K562 (cell line): ENCODE data around the gene DHX57. TPM values are rescaled to one million over a fixed set of nuclear protein-coding genes. Genes with fewer than 3 reads are reported as not detected.
A peak's percentile ranks its signal among the peaks of the same experiment; 100 is the strongest.
"Not testable (repeated sequence)": the region's sequence is repeated elsewhere in the genome, so short reads cannot be mapped to it uniquely, and the experiment has no call there.

Source experiments
- ATAC-seq: fragments of 200-7000 bp; cut with Tn5 transposase; 3 replicates; pipeline ENCODE4 v1.9.1; 2020; ENCODE audit warnings: moderate library complexity
- BruUV-seq: library from RNA; stranded (reverse); fragments of 400-500 nt; replicated peaks from 2 replicates; lab custom pipeline; 2021; lab: Mats Ljungman, UMichigan
- CTCF ChIA-PET: fragments of 300-600 bp; formaldehyde crosslinking; extraction: SDS; loops from one replicate; lab custom pipeline; 2021; ENCODE audit warnings: low intra/inter-chr PET ratio; lab: Yijun Ruan, JAX
- POLR2A ChIA-PET: fragments of 300-600, 350-650 bp; sonication (Branson Sonifier 250); formaldehyde crosslinking; extraction: SDS; loops from one replicate; lab custom pipeline; 2021; ENCODE audit warnings: antibody characterized with exemption, inconsistent platforms; lab: Yijun Ruan, JAX
- DNase-seq, 4 experiments: peaks; one replicate each; pipeline versions ENCODE4 v3.0.0 to v3.0.0-alpha.2; 2011 to 2018; ENCODE audit warnings: low spot score in 3 of 4, mixed read lengths in 3 of 4; ENCODE audit errors: extremely low read depth in 1 of 4
- FAIRE-seq: peaks from 2 replicates; lab custom pipeline; 2011; peaks lifted over from hg19 to GRCh38; lab: Jason Lieb, UNC
- H2AFZ ChIP-seq: 2 replicates; pipeline ENCODE4 v1.6.0; 2011; ENCODE audit warnings: low read depth, low read length, control low read depth, inconsistent platforms
- H3K27ac ChIP-seq: fragments of 200-600 bp; 3 replicates; pipeline ENCODE4 v1.8.0; 2011; ENCODE audit warnings: low read depth, mild to moderate bottlenecking, control low read depth, inconsistent platforms, low read length, moderate library complexity, mixed read lengths; ENCODE audit errors: extremely low read depth
- H3K27me3 ChIP-seq, 2 experiments: fragments of 300-600 bp in 1 of 2; 2 replicates in 1 of 2; 3 replicates in 1 of 2; pipeline versions ENCODE4 v1.6.0 to v1.8.0; 2011; ENCODE audit warnings: inconsistent platforms in 2 of 2, low read length in 2 of 2, mild to moderate bottlenecking in 1 of 2, mixed read lengths in 1 of 2, moderate library complexity in 1 of 2; ENCODE audit not compliant: control insufficient read depth in 2 of 2, insufficient read depth in 2 of 2
- H3K36me3 ChIP-seq: fragments of 300-600 bp; 3 replicates; pipeline ENCODE4 v1.8.0; 2011; ENCODE audit warnings: mild to moderate bottlenecking, low read length, inconsistent platforms; ENCODE audit not compliant: control insufficient read depth, insufficient read depth
- H3K4me1 ChIP-seq, 2 experiments: fragments of 200-600 bp in 1 of 2; replicated peaks in 1 of 2; 2 replicates in 1 of 2; 3 replicates in 1 of 2; pipeline versions ENCODE4 v1.5.1 to v1.8.0; 2011; ENCODE audit warnings: inconsistent platforms in 2 of 2, low read length in 2 of 2, mild to moderate bottlenecking in 1 of 2, mixed read lengths in 1 of 2, moderate library complexity in 1 of 2; ENCODE audit not compliant: control insufficient read depth in 2 of 2, insufficient read depth in 2 of 2
- H3K4me2 ChIP-seq: 2 replicates; pipeline ENCODE4 v1.6.1; 2011; ENCODE audit warnings: low read length, control low read depth, inconsistent platforms, mixed read lengths; ENCODE audit not compliant: insufficient read depth
- H3K4me3 ChIP-seq: fragments of 200-600 bp; sonication (generic), shearing (Covaris generic); 2 replicates; pipeline ENCODE4 v1.5.1; 2016; ENCODE audit warnings: control low read depth, inconsistent platforms
- H3K79me2 ChIP-seq: fragments of 200-600 bp; 3 replicates; pipeline ENCODE4 v1.8.0; 2011; ENCODE audit warnings: low read length, inconsistent platforms; ENCODE audit not compliant: control insufficient read depth, insufficient read depth
- H3K9ac ChIP-seq, 2 experiments: 2 replicates each; pipeline versions ENCODE4 v1.6.0 to v1.6.1; 2011; ENCODE audit warnings: low read depth in 2 of 2, low read length in 2 of 2, control low read depth in 1 of 2, inconsistent platforms in 1 of 2, mild to moderate bottlenecking in 1 of 2, mixed read lengths in 1 of 2; ENCODE audit not compliant: insufficient read depth in 1 of 2
- H3K9me1 ChIP-seq: one replicate; pipeline ENCODE4 v1.6.0; 2011; ENCODE audit warnings: inconsistent platforms, mild to moderate bottlenecking, low read length, moderate library complexity; ENCODE audit not compliant: control insufficient read depth, insufficient read depth
- H3K9me3 ChIP-seq: replicated peaks from 2 replicates; pipeline ENCODE4 v1.5.1; 2011; ENCODE audit warnings: low read depth, low read length, inconsistent platforms; ENCODE audit not compliant: control insufficient read depth, insufficient read depth
- H4K20me1 ChIP-seq: replicated peaks from 2 replicates; pipeline ENCODE4 v1.6.1; 2011; ENCODE audit warnings: low read length, inconsistent platforms, mixed read lengths; ENCODE audit not compliant: control insufficient read depth, insufficient read depth
- ATF7 ChIP-seq: fragments of 450-650 bp; IDR thresholded peaks from 2 replicates; pipeline ENCODE4 v1.7.1; 2014; ENCODE audit warnings: mild to moderate bottlenecking, moderate library complexity
- FOSL1 ChIP-seq: fragments of 200-800 bp; sonication (Bioruptor generic); conservative IDR thresholded peaks from 2 replicates; pipeline ENCODE4 v1.6.1; 2016; ENCODE audit warnings: missing genetic modification characterization, missing compliant biosample characterization
- HDAC3 ChIP-seq: fragments of 450-650 bp; IDR thresholded peaks from 2 replicates; pipeline ENCODE4 v1.6.1; 2018; ENCODE audit warnings: borderline replicate concordance, mild to moderate bottlenecking, moderate library complexity; ENCODE audit not compliant: partially characterized antibody
- MECOM ChIP-seq: fragments of 250-450 bp; sonication (Bioruptor Pico); IDR thresholded peaks from 2 replicates; pipeline ENCODE4 v1.8.0; 2022; ENCODE audit warnings: inconsistent platforms
- MTA3 ChIP-seq: fragments of 450-650 bp; formaldehyde crosslinking; IDR thresholded peaks from 2 replicates; pipeline ENCODE4 v1.6.1; 2017; ENCODE audit warnings: mild to moderate bottlenecking, borderline replicate concordance
- NBN ChIP-seq: fragments of 450-650 bp; IDR thresholded peaks from 2 replicates; pipeline ENCODE4 v1.6.1; 2016; ENCODE audit warnings: low read depth, mild to moderate bottlenecking
- NRF1 ChIP-seq, 2 experiments: fragments of 450-650 bp; IDR thresholded peaks in 1 of 2; conservative IDR thresholded peaks in 1 of 2; 2 replicates each; pipeline ENCODE4 v1.6.1; 2014; ENCODE audit warnings: mild to moderate bottlenecking in 2 of 2
- PHF8 ChIP-seq: fragments of 200-600 bp; sonication (generic); IDR thresholded peaks from 2 replicates; pipeline ENCODE4 v1.6.1; 2012; ENCODE audit warnings: mixed run types, mild to moderate bottlenecking, inconsistent platforms, low read length, moderate library complexity, borderline replicate concordance
- TEAD4 ChIP-seq, 2 experiments: sonication (generic) in 1 of 2; formaldehyde crosslinking in 1 of 2; IDR thresholded peaks; 2 replicates each; pipeline versions ENCODE4 v1.6.1 to v1.8.0; 2012 to 2022; ENCODE audit warnings: borderline replicate concordance in 1 of 2, inconsistent platforms in 1 of 2, low read length in 1 of 2, mild to moderate bottlenecking in 1 of 2, missing genetic modification reagents in 1 of 2
- ZNF175 ChIP-seq: fragments of 200-800 bp; sonication (Bioruptor generic); IDR thresholded peaks from 2 replicates; pipeline ENCODE4 v1.6.1; 2016; ENCODE audit warnings: low read depth, mild to moderate bottlenecking, missing genetic modification characterization, missing compliant biosample characterization
- WGBS: fragments of 100-300 bp; shearing (Covaris generic); methylation state at CpG from one replicate; pipeline ENCODE4 v1.1.6; 2016; ENCODE audit warnings: low coverage, mixed read lengths; ENCODE audit not compliant: insufficient coverage; ENCODE audit errors: missing lambda C conversion rate; 5-methylcytosine and 5-hydroxymethylcytosine counted together
- in situ Hi-C: fragments of 300-500 bp; cut with MboI; formaldehyde crosslinking; loops from 4 replicates; pipeline ENCODE4 v1.15.0; 2018; ENCODE audit warnings: inconsistent platforms, mixed read lengths
- intact Hi-C: fragments of 100-400 bp; cut with micrococcal nuclease; formaldehyde crosslinking; loops from 2 replicates; pipeline ENCODE4 v1.14.2; 2022
- polyA plus RNA-seq, 8 experiments: library from polyadenylated mRNA; depleted of rRNA in 4 of 8; stranded (reverse) in 5 of 8; unstranded in 3 of 8; fragments of >200 nt; fragmentation: Nextera tagmentation in 2 of 8; fragmentation: Illumina TruSeq in 1 of 8; extraction: Ambion mirVana in 2 of 8; extraction: Trizol in 1 of 8; gene quantifications; 2 replicates each; pipeline versions ENCODE4 v1.2.1 to v1.2.3, GENCODE V29; 2011 to 2014; ENCODE audit warnings: inconsistent platforms in 1 of 8, missing spikeins in 1 of 8
- total RNA-seq, 7 experiments: library from RNA; depleted of rRNA in 6 of 7; stranded (reverse); fragments of >200 nt in 6 of 7; fragmentation: Illumina TruSeq in 2 of 7; extraction: Trizol in 2 of 7; gene quantifications; 2 replicates each; pipeline versions ENCODE4 v1.2.1 to v1.2.3, GENCODE V29; 2011 to 2021; ENCODE audit warnings: low replicate concordance in 1 of 7
- TF ChIP-seq, protein P1 (sequence below), 2 experiments: fragments of 450-650 bp in 1 of 2; sonication (generic) in 1 of 2; formaldehyde crosslinking in 1 of 2; IDR thresholded peaks; 2 replicates each; pipeline versions ENCODE4 v1.7.1 to v1.9.0; 2016 to 2022; ENCODE audit warnings: inconsistent platforms in 1 of 2, mild to moderate bottlenecking in 1 of 2, missing genetic modification reagents in 1 of 2

DHX57 gene
- total and polyA plus RNA-seq, 9 of the 15 experiments (the other 6 are each of a cell fraction or from before 2014, with no cell fraction given), result 7.4 to 23.6 (median 17.9) TPM

DNA sequence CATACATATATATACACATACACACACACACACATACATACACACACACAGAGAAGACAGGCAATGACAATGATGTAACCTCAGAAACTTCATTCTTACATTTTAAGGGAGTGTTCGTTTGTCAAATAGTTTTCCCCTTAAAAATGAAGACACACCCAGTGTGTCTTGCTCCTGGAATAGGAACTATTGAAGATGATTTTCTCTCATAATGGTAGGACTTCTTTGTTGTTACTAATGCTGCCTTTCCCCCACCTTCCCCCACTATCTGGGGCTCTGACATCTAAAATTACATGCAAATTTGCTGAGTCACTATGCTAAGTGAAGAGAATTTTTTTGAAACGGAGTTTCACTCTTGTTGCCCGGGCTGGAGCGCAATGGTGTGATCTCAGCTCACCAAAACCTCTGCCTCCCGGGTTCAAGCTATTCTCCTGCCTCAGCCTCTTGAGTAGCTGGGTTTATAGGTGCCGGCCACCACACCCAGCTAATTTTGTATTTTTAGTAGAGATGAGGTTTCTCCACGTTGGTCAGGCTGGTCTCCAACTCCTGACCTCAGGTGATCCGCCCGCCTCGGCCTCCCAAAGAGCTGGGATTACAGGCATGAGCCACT, 48.1 kb downstream of the DHX57 start:
- H3K27me3 ChIP-seq; H3K4me1 ChIP-seq; H3K9me1 ChIP-seq; H3K79me2 ChIP-seq; CTCF ChIA-PET; H3K9me3 ChIP-seq; H4K20me1 ChIP-seq; BruUV-seq; in situ Hi-C loops; TF ChIP-seq TEAD4 (CRISPR knock-in tag; IDR thresholded peaks at IDR 0.05; ENCODE audit: borderline replicate concordance): not testable (repeated sequence)
- H3K4me2 ChIP-seq, result peak overlapping the region; percentile 70
- ATAC-seq (peak; percentile 94), FAIRE-seq (peak; percentile 88), DNase-seq (peak; percentile 61 to 80 (median 72))
- H3K27ac ChIP-seq, result peak overlapping the region; percentile 87
- peak overlapping the region; percentile 10; the same call in 1 of the 2 replicates for H3K4me3 ChIP-seq
- 5% methylated on average over 10 of the region's 10 CpGs for WGBS
- POLR2A ChIA-PET, result interaction anchor here (0.9 to 3.2 kb wide), 6 partner anchors 9 to 80 kb away, joined by 3 to 28 read pairs (median 4); partner anchors contain the start of gene SRSF7
- H3K36me3 ChIP-seq, result peaks cover 32% of the 10 kb centered on the region; the same call in 2 of the 3 replicates
- intact Hi-C loops, result loop anchor here (2.0 to 5.0 kb wide), 2 partner anchors 77 to 105 kb away; partner anchors contain the start of gene SRSF7
- H2AFZ ChIP-seq, result peak overlapping the region; percentile 92
- peak overlapping the region; percentile 64 to 70; a peak in 3 of 4 replicates for H3K9ac ChIP-seq
- TF ChIP-seq PHF8 (peak; percentile 20; the same call in 1 of the 2 replicates), ZNF175 (peak; percentile 66; the same call in 1 of the 2 replicates), MTA3 (peak; percentile 61; the same call in 1 of the 2 replicates), MECOM (CRISPR knock-in tag) (peak; percentile 50; the same call in 1 of the 2 replicates), HDAC3 (peak; percentile 19), NBN (0 out of 2 replicates have a peak, but pooled peaks have one; percentile 25), ATF7 (peak; percentile 65), TEAD4 (IDR thresholded peaks at IDR 0.05; ENCODE audit: low read length) (peak; percentile 47), FOSL1 (tag) (peak; percentile 63), NRF1 (conservative IDR thresholded peaks at IDR 0.05 in 1 of 2, IDR thresholded peaks at IDR 0.05 in 1 of 2) (0 out of 4 replicates have a peak, but pooled peaks of 1 of the 2 experiments have one; percentile 30)
- TF ChIP-seq, protein P1, sequence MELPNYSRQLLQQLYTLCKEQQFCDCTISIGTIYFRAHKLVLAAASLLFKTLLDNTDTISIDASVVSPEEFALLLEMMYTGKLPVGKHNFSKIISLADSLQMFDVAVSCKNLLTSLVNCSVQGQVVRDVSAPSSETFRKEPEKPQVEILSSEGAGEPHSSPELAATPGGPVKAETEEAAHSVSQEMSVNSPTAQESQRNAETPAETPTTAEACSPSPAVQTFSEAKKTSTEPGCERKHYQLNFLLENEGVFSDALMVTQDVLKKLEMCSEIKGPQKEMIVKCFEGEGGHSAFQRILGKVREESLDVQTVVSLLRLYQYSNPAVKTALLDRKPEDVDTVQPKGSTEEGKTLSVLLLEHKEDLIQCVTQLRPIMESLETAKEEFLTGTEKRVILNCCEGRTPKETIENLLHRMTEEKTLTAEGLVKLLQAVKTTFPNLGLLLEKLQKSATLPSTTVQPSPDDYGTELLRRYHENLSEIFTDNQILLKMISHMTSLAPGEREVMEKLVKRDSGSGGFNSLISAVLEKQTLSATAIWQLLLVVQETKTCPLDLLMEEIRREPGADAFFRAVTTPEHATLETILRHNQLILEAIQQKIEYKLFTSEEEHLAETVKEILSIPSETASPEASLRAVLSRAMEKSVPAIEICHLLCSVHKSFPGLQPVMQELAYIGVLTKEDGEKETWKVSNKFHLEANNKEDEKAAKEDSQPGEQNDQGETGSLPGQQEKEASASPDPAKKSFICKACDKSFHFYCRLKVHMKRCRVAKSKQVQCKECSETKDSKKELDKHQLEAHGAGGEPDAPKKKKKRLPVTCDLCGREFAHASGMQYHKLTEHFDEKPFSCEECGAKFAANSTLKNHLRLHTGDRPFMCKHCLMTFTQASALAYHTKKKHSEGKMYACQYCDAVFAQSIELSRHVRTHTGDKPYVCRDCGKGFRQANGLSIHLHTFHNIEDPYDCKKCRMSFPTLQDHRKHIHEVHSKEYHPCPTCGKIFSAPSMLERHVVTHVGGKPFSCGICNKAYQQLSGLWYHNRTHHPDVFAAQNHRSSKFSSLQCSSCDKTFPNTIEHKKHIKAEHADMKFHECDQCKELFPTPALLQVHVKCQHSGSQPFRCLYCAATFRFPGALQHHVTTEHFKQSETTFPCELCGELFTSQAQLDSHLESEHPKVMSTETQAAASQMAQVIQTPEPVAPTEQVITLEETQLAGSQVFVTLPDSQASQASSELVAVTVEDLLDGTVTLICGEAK (IDR thresholded peaks at IDR 0.05), result 0 out of 2 replicates have a peak, but pooled peaks have one; percentile 18
- TF ChIP-seq, protein P1 (CRISPR knock-in tag; IDR thresholded peaks at IDR 0.05), result not testable (repeated sequence)
